RPMI8226 (cell line): ENCODE data around the gene OR4E1.
"Not testable (repeated sequence)": the region's sequence is repeated elsewhere in the genome, so short reads cannot be mapped to it uniquely, and the experiment has no call there.

Experiments used
- DNase-seq: peaks from one replicate; pipeline ENCODE4 v3.0.0-alpha.2; 2015

The OR4E1 gene

DNA sequence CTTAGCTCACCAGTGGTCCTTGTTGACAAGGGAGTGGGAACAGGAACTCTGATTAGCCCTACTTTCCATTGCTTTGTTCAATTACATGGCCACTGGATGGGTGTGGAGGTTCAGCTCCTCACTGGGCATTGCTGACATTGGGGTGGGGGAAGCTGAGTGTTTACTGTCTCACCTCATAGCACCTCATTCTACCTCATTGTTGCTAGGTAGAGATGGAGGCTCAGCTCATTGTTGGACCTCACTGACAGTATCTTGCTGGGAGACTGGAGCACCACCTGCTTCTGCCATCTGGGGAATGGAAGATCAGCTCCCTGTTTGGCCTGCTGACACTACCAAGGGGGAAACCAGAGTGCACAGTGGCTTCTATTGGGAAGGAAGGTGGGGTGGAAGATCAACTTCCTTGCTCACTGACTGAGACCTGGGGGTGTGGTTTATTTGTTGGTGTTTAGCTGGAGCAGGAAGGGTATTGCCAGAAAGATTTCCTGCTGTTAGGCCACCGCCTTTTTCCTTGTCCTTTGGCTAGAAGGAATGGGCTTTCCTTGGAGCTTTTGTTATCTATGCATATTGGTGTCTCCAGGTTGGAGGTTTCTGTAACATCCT lies 21.3 kb downstream of the OR4E1 start:
- no peak for DNase-seq

- no peak for DNase-seq
These were observed 26.2 kb downstream of the OR4E1 start for GRCh38 chr14:21647380-21647779.

- no peak for DNase-seq
These were observed 30.2 kb downstream of the OR4E1 start for GRCh38 chr14:21643407-21643806.

DNA sequence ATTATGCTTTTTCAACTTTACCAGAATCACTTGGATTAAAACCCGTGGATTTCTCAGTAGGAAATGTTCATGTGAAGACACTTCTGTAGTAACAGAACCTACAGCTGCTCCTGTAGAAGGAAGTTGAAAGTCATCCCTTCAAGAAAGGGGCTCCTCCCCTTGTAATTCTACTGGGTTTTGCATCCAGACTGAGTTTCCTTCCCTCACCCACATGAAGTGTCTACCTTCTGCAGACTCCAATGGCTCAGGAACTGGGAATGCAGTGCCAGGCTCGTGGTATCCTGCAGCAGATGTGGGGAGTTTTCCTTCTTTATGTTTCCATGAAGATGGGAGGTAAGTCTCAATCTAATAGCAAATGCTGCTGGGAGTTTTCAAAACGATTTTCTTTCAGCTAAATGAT lies 30.9 kb downstream of the OR4E1 start:
- no peak for DNase-seq

DNA sequence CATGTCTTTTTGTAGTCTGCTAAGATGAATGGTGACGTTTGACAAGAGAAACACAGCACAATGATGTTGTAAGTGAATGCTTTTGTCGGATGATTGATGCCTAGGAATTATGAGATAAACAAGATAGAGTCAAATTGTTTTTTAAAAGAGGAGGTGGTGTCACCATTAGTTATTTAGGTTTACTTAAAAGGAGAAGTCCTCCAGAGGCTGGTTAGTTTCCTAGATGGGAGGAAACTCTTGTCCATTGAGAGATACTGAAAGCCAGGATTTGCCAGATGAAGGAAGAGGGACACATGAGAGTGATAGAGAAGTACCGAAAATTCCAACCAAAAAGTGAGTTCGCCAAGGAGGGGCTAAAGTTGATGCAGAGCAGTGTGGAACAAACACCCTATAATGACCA lies 38.8 kb downstream of the OR4E1 start, which contains the start of gene OR10G2:
TSS of gene OR10G2 (minus strand) at position 101 of the 400 bp plus-strand sequence. CDS start at position 3, 98 bp downstream.
- DNase-seq: no peak

- no peak for DNase-seq
These were observed 42.5 kb downstream of the OR4E1 start for GRCh38 chr14:21631084-21631483.

DNA sequence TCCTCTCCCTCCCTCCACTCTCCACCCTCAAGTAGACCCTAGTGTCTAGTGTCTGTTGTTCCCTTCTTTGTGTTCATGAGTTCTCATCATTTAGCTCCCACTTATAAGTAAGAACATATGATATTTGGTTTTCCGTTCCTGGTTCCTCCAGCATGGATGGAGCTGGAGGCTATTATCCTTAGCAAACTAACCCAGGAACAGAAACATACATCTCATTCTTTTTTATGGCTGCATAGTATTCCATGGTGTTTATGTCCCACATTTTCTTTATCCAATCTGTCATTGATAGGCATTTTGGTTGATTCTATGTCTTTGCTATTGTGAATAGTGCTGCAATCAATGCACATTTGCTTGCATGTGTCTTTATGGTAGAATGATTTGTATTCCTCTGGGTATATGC lies 43.1 kb downstream of the OR4E1 start:
- DNase-seq: not testable (repeated sequence)

GRCh38 chr14:21626491-21627230 lies 47.0 kb downstream of the OR4E1 start:
- no peak for DNase-seq
